Measurements from ENCODE around the gene FBXL4.

FBXL4 gene

DNA sequence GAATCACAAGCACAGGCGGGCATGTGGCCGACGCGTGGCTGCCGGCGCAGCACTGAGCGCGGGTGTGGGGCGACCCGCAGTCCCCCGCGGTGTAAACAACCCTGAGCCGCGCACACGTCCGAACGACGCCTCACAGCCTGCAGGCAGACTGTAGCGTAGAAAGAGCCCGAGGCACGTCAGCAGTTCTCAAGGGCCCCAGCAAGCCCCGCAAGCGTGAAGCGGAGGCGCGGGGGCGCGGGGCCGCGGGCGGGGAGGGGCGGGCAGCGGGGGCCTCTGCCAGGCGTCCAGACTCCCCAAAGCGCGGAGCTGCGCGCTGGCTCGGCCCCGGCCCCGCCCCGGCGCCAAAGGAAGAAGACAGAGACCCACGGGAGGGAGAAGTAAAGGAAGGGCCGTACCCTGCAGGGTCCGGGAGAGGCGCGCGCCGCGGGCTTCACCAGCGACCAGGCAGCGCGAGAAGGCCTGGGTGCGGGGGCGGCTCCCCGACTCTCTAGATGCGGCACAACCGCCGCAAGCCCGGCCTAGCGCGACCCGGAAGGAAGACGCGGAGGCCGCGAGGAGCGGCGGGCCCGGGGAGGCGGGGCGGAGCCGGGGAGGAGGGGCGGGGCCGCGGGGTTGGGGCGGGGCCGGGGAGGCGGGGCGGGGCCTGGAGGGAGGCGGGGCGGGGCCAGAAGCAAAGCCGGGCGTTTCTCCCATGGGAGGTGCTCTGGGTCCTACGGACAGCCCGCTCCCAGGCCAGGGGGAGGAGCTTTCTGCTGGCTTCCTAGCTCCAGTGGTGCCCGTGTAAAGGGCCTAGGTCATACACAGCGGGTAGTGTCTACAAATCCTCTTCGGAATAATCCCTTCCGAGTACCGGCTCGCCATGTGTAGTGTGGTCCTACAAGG, at the start of gene FBXL4:
FBXL4 (minus strand) TSS at position 536 of the 882 bp plus-strand sequence. CDS start 20,958 bp downstream, outside the sequence.
- Histone ChIP-seq H3K27me3 (replicated peaks) (no peaks in the 10 kb centered on the region), H3K27ac (peak within 1 kb of the TSS; percentile 85), H3K36me3 (replicated peaks) (no peaks in the 10 kb centered on the region), H3K4me3 (ENCODE audit: low read depth, low read length) (peak within 1 kb of the TSS; percentile 82)
- in situ Hi-C loops (cut with HindIII; ENCODE audit: low pct_ligation_motif_present, low sequenced_read_pairs) = no loop called here
- TF ChIP-seq, protein P1, sequence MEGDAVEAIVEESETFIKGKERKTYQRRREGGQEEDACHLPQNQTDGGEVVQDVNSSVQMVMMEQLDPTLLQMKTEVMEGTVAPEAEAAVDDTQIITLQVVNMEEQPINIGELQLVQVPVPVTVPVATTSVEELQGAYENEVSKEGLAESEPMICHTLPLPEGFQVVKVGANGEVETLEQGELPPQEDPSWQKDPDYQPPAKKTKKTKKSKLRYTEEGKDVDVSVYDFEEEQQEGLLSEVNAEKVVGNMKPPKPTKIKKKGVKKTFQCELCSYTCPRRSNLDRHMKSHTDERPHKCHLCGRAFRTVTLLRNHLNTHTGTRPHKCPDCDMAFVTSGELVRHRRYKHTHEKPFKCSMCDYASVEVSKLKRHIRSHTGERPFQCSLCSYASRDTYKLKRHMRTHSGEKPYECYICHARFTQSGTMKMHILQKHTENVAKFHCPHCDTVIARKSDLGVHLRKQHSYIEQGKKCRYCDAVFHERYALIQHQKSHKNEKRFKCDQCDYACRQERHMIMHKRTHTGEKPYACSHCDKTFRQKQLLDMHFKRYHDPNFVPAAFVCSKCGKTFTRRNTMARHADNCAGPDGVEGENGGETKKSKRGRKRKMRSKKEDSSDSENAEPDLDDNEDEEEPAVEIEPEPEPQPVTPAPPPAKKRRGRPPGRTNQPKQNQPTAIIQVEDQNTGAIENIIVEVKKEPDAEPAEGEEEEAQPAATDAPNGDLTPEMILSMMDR (IDR thresholded peaks at IDR 0.05; ENCODE audit: low read depth, low read length, missing control alignments) = no peak
- DNase-seq = peak; percentile 59

DNA sequence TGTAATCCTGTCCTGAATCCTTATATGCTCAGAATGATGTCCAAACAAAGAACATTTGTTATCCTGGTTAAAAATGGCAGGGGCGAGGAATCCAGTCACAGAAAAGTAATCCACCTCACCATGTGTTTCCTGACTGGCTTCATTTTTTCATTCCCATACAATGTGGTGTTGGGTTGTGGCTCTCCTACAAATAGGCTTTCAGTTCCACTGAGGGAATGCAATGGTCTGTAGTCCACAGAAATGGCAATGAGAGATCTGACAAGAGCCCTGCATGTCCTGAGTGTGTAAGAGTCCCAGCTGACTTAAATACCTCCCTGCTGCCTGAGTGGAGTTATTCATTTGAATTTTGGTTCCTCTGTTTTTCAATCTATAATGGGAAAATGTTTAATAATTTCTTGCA, 47.4 kb upstream of the FBXL4 start:
- Histone ChIP-seq H3K4me3 (ENCODE audit: low read depth, low read length) (no peak overlapping the region), H3K36me3 (replicated peaks) (no peaks in the 10 kb centered on the region), H3K27me3 (replicated peaks) (no peaks in the 10 kb centered on the region), H3K27ac (no peak overlapping the region)
- no peak for DNase-seq
- in situ Hi-C loops (cut with HindIII; ENCODE audit: low pct_ligation_motif_present, low sequenced_read_pairs) = no loop called here
- TF ChIP-seq, protein P1 (IDR thresholded peaks at IDR 0.05; ENCODE audit: low read depth, low read length, missing control alignments) = no peak

DNA sequence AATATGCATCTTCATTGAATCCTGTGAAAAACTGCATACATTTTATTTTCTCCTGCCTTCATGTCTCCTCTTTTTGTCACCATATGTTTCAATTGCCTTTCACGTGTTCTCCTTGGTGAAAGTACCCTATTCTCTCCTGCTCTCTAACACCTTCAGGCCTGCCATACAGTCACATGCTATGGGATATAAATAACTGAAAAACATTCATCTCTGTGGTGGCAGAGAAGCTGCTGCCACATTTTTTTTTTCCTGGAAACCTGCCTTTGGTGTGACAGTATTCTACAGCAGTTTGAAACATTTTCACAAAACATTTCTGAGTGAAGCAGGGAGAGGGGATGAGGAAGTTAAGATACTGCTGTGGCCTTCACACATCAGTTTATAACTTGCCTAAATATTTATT, 44.8 kb upstream of the FBXL4 start:
- Histone ChIP-seq H3K4me3 (ENCODE audit: low read depth, low read length) (no peak overlapping the region), H3K27ac (no peak overlapping the region), H3K27me3 (replicated peaks) (no peaks in the 10 kb centered on the region), H3K36me3 (replicated peaks) (no peaks in the 10 kb centered on the region)
- TF ChIP-seq, protein P1 (IDR thresholded peaks at IDR 0.05; ENCODE audit: low read depth, low read length, missing control alignments) = no peak
- in situ Hi-C loops (cut with HindIII; ENCODE audit: low pct_ligation_motif_present, low sequenced_read_pairs) = no loop called here
- no peak for DNase-seq

DNA sequence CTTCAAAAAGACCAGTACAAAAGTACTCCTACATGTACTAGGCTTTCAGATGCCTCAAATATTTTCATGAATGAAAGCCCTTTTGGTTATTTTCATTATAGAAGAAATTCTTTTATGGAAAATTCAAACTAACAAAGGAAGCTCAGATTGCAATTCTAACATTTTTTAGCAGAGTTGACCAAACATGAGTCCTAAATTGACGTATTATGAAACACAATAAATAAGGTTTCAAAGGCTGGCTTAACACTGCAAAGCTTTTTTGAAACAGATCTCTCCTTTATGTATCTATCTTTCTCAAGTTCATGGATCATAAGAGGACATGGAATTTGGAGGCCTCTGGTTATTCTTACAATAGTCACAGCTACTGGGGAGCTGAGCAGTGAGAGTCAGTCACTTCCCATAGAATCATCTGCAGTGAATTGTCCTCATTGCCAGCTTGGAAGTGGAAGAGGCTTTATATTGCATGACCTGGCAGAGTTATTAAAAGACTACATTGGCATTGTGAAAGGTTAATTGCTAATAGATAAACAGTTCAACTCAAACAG, 38.4 kb upstream of the FBXL4 start:
- no peak for DNase-seq
- Histone ChIP-seq H3K36me3 (replicated peaks) (no peaks in the 10 kb centered on the region), H3K27me3 (replicated peaks) (no peaks in the 10 kb centered on the region), H3K27ac (no peak overlapping the region), H3K4me3 (ENCODE audit: low read depth, low read length) (no peak overlapping the region)
- in situ Hi-C loops (cut with HindIII; ENCODE audit: low pct_ligation_motif_present, low sequenced_read_pairs) = no loop called here
- TF ChIP-seq, protein P1 (IDR thresholded peaks at IDR 0.05; ENCODE audit: low read depth, low read length, missing control alignments) = no peak

DNA sequence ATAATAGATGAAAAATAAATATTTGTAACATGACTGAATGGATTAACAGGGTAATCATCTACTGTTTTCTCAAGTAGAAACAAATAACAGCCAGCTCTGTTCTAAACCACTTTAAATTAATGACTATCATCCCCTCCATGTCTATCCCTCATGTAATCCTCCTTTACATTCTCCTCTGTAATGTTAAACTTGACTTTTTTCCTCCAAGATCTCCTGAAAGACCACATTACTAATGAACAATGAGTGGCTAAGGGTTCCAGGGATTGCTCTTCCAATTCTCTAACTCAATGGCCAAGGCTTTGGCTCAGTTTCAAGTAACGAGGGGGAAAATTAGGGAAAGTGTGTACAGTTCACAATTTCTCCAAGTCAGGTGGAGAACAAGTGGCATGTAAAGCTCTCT, 37.6 kb upstream of the FBXL4 start:
- H3K27me3 ChIP-seq (replicated peaks) = no peaks in the 10 kb centered on the region
- H3K4me3 ChIP-seq (ENCODE audit: low read depth, low read length) = no peak overlapping the region
- in situ Hi-C loops (cut with HindIII; ENCODE audit: low pct_ligation_motif_present, low sequenced_read_pairs) = no loop called here
- no peaks in the 10 kb centered on the region for H3K36me3 ChIP-seq (replicated peaks)
- TF ChIP-seq, protein P1 (IDR thresholded peaks at IDR 0.05; ENCODE audit: low read depth, low read length, missing control alignments) = no peak
- no peak for DNase-seq
- H3K27ac ChIP-seq = no peak overlapping the region

Data from brain microvascular endothelial cell (primary cell).